Neural progenitor cell (in vitro differentiated cells): Measurements from ENCODE around the gene ITM2B. TPM values are rescaled to one million over a fixed set of nuclear protein-coding genes. Genes with fewer than 3 reads are reported as not detected.

Source experiments
- DNase-seq: peaks from one replicate; pipeline ENCODE4 v3.0.0-alpha.2; 2016; ENCODE audit warnings: low spot score
- H2AFZ ChIP-seq: fragments of 200-600 bp; sonication (generic); replicated peaks from 2 replicates; pipeline ENCODE4 v1.6.1; 2016; ENCODE audit warnings: antibody characterized with exemption
- H3F3A ChIP-seq: fragments of 200-600 bp; sonication (generic); 2 replicates; pipeline ENCODE4 v1.6.1; 2016; ENCODE audit warnings: antibody characterized with exemption, low read depth
- H3K27ac ChIP-seq: fragments of 200-600 bp; sonication (generic); 2 replicates; pipeline ENCODE4 v1.5.1; 2016; ENCODE audit warnings: mild to moderate bottlenecking
- H3K27me3 ChIP-seq: fragments of 200-600 bp; sonication (generic); 2 replicates; pipeline ENCODE4 v1.6.1; 2016; ENCODE audit warnings: mild to moderate bottlenecking, moderate library complexity
- H3K36me3 ChIP-seq: fragments of 200-600 bp; sonication (generic); 2 replicates; pipeline ENCODE4 v1.5.1; 2016
- H3K4me1 ChIP-seq: fragments of 200-600 bp; sonication (generic); 2 replicates; pipeline ENCODE4 v1.6.1; 2016; ENCODE audit warnings: mixed run types
- H3K4me2 ChIP-seq: fragments of 200-600 bp; sonication (generic); 2 replicates; pipeline ENCODE4 v1.6.1; 2016
- H3K4me3 ChIP-seq: fragments of 200-600 bp; sonication (generic); 2 replicates; pipeline ENCODE4 v1.5.1; 2016
- H3K79me2 ChIP-seq: fragments of 200-600 bp; sonication (generic); 2 replicates; pipeline ENCODE4 v1.6.1; 2016; ENCODE audit warnings: low read depth
- H3K9ac ChIP-seq: fragments of 200-600 bp; sonication (generic); 2 replicates; pipeline ENCODE4 v1.6.1; 2016
- H3K9me3 ChIP-seq: fragments of 200-600 bp; sonication (generic); 2 replicates; pipeline ENCODE4 v1.5.1; 2016; ENCODE audit warnings: low read depth
- H4K20me1 ChIP-seq: fragments of 200-600 bp; sonication (generic); 2 replicates; pipeline ENCODE4 v1.6.1; 2016; ENCODE audit warnings: low read depth
- H3K27ac Mint-ChIP-seq: 3 replicates; pipeline ENCODE4 v1.8.0; 2021; ENCODE audit warnings: mixed read lengths
- H3K27me3 Mint-ChIP-seq: 2 replicates; pipeline ENCODE4 v1.8.0; 2022; ENCODE audit warnings: low read depth, mild to moderate bottlenecking, inconsistent platforms, moderate library complexity, mixed read lengths; ENCODE audit not compliant: insufficient read depth
- H3K36me3 Mint-ChIP-seq: 3 replicates; pipeline ENCODE4 v1.8.0; 2021; ENCODE audit warnings: mixed read lengths
- H3K4me1 Mint-ChIP-seq: 3 replicates; pipeline ENCODE4 v1.8.0; 2021; ENCODE audit warnings: mixed read lengths
- H3K4me3 Mint-ChIP-seq: 3 replicates; pipeline ENCODE4 v1.8.0; 2021; ENCODE audit warnings: mild to moderate bottlenecking, moderate library complexity, mixed read lengths
- H3K9me3 Mint-ChIP-seq: 3 replicates; pipeline ENCODE4 v1.8.0; 2020; ENCODE audit warnings: mixed read lengths
- CTCF ChIP-seq: fragments of 200-600 bp; sonication (generic); IDR thresholded peaks from 2 replicates; pipeline ENCODE4 v1.5.1; 2017; ENCODE audit warnings: antibody characterized with exemption, mild to moderate bottlenecking
- EZH2 ChIP-seq: fragments of 200-600 bp; sonication (generic); IDR thresholded peaks from 2 replicates; pipeline ENCODE4 v1.6.1; 2017; ENCODE audit warnings: antibody characterized with exemption, mild to moderate bottlenecking, moderate library complexity
- EZH2phosphoT487 ChIP-seq: fragments of 200-600 bp; sonication (generic); IDR thresholded peaks from 2 replicates; pipeline ENCODE4 v1.6.1; 2017; ENCODE audit warnings: antibody characterized with exemption
- total RNA-seq: library from RNA; depleted of rRNA; stranded (reverse); fragments of >200 nt; gene quantifications from 2 replicates; pipeline ENCODE4 v1.2.3, GENCODE V29; 2015; ENCODE audit warnings: low replicate concordance

ITM2B gene
- total RNA-seq, 1 donor from 2014 or later = 172 TPM

- no peak for TF ChIP-seq EZH2phosphoT487
- no peak for TF ChIP-seq EZH2
- no peak for TF ChIP-seq CTCF
- no peak overlapping the region for H3K4me3 ChIP-seq
Measured at GRCh38 chr13:48291730-48292129, 58.7 kb downstream of the ITM2B start.

GRCh38 chr13:48292650-48293049 is 59.6 kb downstream of the ITM2B start:
- H3K9me3 ChIP-seq = no peaks in the 10 kb centered on the region
- Mint-ChIP-seq H3K9me3 (no peaks in the 10 kb centered on the region), H3K27ac (no peak overlapping the region), H3K4me1 (peaks cover 1% of the 10 kb centered on the region), H3K36me3 (no peaks in the 10 kb centered on the region), H3K27me3 (no peaks in the 10 kb centered on the region), H3K4me3 (no peak overlapping the region)
- no peaks in the 10 kb centered on the region for H3K36me3 ChIP-seq
- no peak overlapping the region for H2AFZ ChIP-seq
- no peaks in the 10 kb centered on the region for H3F3A ChIP-seq
- no peak overlapping the region for H3K9ac ChIP-seq
- no peaks in the 10 kb centered on the region for H4K20me1 ChIP-seq
- DNase-seq = no peak
- no peaks in the 10 kb centered on the region for H3K4me1 ChIP-seq
- H3K4me2 ChIP-seq = no peak overlapping the region
- H3K79me2 ChIP-seq = no peaks in the 10 kb centered on the region
- no peaks in the 10 kb centered on the region for H3K27me3 ChIP-seq
- no peak overlapping the region for H3K27ac ChIP-seq
- H3K4me3 ChIP-seq = no peak overlapping the region
- no peak for TF ChIP-seq EZH2phosphoT487
- TF ChIP-seq EZH2 = no peak
- TF ChIP-seq CTCF = no peak

More at GRCh38 chr13:48291730-48292129, 58.7 kb downstream of the ITM2B start:
- no peaks in the 10 kb centered on the region for H3K27me3 ChIP-seq
- H3K79me2 ChIP-seq = no peaks in the 10 kb centered on the region
- Mint-ChIP-seq H3K9me3 (no peaks in the 10 kb centered on the region), H3K4me1 (no peaks in the 10 kb centered on the region), H3K27me3 (no peaks in the 10 kb centered on the region), H3K36me3 (no peaks in the 10 kb centered on the region), H3K4me3 (no peak overlapping the region), H3K27ac (no peak overlapping the region)
- DNase-seq = no peak
- no peaks in the 10 kb centered on the region for H3F3A ChIP-seq
- H3K9me3 ChIP-seq = no peaks in the 10 kb centered on the region
- H3K27ac ChIP-seq = no peak overlapping the region
- no peak overlapping the region for H2AFZ ChIP-seq
- no peak overlapping the region for H3K9ac ChIP-seq
- no peaks in the 10 kb centered on the region for H4K20me1 ChIP-seq
- H3K36me3 ChIP-seq = no peaks in the 10 kb centered on the region
- H3K4me2 ChIP-seq = no peak overlapping the region
- no peaks in the 10 kb centered on the region for H3K4me1 ChIP-seq

GRCh38 chr13:48294653-48295052 is 61.6 kb downstream of the ITM2B start:
- Histone ChIP-seq H3K27ac (no peak overlapping the region), H3K4me3 (no peak overlapping the region), H3F3A (no peaks in the 10 kb centered on the region), H3K9ac (no peak overlapping the region), H4K20me1 (no peaks in the 10 kb centered on the region), H3K36me3 (no peaks in the 10 kb centered on the region), H3K27me3 (no peaks in the 10 kb centered on the region), H3K4me2 (no peak overlapping the region), H2AFZ (no peak overlapping the region), H3K9me3 (no peaks in the 10 kb centered on the region), H3K4me1 (no peaks in the 10 kb centered on the region), H3K79me2 (no peaks in the 10 kb centered on the region)
- no peak for TF ChIP-seq CTCF
- no peak for TF ChIP-seq EZH2
- TF ChIP-seq EZH2phosphoT487 = no peak
- DNase-seq = no peak
- Mint-ChIP-seq H3K36me3 (no peaks in the 10 kb centered on the region), H3K4me3 (no peak overlapping the region), H3K9me3 (no peaks in the 10 kb centered on the region), H3K27me3 (no peaks in the 10 kb centered on the region), H3K27ac (no peak overlapping the region), H3K4me1 (peaks cover 3% of the 10 kb centered on the region)
